HG02938 (cell line): ENCODE measurements around the gene NSMF.

Experiments used
- ATAC-seq: cut with Tn5 transposase; IDR thresholded peaks from one replicate; pipeline ENCODE4 v1.9.1; 2021; ENCODE audit warnings: mild to moderate bottlenecking, moderate library complexity; ENCODE audit not compliant: unreplicated experiment

The NSMF gene

DNA sequence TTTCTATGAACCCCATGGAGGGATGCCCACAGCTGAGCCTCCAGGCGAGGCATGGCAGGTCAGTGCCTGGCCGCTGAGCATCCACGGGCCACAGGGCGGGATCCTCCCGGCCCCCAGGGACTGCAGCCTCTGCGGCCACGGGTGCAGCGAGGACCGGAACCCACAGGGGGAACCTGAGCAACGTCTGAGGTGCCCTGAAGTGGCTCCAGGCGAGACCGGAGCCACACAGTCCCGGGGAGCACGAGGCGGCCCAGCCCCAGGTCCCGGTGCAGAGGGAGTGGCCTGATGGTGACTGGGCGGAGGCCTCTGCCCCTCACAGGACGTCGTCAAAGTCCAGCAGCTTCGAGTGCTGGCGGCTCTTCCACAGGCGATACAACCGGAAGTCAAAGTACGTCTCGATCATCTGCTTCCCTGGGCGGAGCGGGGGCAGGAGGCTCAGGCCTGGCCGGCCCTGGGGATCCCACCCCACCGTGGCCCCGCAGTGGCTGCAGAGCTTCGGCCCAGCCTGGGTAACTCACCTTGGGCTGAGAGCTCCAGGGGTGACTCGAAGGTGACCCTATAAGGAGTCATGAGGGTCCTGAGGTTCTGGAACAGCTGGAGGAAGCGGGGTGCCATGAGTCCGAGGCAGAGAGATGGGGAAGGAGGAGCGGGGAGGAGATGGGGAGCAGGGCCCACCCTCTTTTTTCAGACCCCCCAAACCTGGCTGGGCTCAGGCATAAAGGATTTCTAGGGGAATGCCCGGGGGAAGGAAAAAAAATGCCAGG is 9.9 kb downstream of the NSMF start:
- no peak for ATAC-seq

DNA sequence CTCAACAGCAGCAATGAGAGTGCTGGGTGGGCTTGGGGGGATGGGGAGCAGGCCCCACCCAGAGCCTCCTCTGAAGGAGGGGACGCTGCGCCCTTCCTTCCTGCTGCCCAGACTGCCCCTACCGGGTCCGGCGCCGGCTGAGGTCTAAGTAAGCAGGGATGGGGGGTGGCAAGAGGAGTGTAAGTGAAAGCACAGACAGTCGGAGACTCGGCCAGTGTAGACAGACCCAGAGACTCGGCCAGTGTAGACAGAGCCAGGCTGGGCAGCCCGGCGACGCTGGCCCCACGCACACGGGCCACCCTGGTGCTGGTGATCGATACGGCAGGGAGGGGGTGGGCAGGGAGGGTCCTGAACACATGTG is 10.6 kb downstream of the NSMF start:
- no peak for ATAC-seq

DNA sequence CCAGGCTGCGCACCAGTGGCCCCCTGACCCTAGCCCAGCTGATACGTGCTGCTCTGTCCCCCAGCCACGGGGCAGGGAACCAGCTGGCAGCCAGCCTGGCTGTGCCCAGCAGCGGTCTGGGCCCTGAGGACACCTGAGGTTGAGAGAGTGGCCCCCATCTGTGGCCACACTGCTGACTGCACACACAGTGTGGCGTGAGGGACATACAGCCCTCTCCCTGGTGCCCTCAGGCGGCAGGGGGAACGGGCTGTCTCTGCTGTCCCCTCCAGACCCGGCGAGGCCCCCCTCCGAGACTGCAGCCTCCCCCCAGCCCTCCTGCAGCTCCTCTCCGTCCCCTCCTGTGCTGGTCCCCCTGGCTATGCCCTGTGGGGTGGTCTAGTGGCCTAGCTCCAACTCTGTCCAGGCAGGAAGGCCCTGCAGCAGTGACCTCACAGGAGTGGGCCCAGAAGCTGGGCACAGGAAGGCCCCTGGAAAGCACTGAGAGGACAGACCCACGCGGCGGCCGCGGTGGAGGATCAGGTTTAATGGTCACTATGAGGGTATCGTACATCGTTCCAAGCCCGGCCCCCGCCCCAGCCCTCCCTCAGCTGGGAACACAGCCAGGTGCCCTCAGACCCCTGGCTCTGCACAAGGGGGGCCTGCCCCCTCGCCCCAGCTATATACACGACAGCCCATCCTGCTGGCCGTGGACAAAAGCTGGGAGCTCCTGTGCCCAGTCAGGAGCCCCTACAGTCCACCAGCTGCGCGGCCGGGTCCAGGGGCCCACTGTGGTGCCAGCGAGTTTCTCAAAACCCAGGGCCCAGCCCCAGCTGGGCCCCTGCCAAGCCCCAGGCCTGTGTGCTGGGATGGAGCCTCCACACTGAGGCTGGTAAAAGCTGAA is 11.2 kb downstream of the NSMF start:
- no peak for ATAC-seq

DNA sequence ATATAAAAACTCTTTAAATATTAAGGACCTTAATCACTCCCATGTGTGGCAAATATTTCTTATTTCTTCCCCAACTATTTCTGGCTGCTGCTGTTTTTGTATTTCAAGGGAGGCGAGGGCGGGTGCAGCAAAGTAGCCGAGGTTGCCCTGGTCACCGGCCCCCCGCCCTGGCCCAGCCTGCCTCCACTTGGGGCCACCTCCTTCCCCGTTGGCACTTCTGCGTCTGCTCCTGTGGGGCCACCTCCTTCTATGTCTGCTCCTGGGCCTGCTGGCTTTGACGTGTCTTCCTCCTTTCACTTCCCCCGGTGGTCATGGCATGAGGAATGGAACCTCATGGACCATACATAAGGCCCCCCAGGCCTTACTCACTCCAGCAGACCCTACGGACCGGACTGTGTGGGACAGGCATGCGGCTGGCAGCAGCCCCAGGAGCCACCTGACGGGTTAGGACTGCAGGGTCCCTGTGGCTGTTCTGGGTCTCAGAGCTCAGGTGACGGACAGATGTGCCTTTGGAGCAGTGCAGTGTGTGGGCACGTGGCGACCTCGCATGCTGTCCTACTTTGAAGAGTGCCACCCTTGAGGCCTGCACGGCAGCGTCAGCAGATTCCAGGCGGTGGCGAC is 12.2 kb downstream of the NSMF start:
- no peak for ATAC-seq

DNA sequence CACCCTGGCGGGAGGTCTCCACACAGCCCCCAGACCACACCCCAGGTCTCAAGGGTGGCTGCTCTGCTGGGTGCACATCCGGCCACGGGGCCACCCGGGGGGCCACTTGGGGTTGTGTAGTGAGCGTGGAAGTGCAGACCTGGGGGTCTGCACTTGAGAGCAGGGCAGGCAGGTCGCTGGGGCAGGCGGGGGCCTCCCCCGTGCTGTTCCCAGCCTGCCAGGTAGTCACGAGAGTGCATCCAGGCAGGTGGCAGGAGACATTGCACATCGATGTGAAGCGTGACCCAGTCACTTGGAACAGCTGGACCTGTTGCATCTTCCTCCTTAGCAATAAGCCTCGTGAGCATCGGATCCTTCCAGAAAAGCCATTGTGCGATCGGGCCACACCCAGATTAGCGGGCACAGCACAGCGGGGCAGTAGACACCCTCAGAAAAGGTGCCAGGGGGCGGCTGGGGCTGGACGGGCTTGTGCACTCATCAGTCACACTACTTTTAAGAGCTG is 13.2 kb downstream of the NSMF start:
- no peak for ATAC-seq

DNA sequence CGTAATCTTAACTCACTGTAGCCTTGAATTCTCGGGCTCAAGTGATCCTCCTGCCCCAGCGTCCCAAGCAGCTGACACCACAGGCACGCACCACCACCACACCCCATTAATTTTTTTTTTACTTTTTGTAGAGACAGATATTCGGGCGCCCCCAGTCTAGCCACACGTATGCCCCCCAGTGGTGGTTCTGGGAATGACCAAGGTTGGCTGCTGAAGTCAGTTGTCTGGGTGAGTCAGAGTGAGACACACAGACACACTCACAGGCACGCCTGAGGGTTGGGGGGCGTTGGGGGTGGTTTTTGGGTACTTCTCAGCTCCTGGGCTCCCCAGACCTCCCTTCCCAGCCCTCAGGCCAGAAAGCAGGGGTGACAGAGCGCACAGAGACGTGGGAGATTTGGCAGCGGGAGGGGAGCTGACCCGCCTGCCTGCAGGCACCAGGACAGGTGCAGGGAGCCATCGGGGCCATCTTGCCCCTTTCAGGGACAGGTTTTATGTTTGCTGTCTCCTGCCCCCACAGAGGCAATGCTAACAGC is 13.8 kb downstream of the NSMF start:
- no peak for ATAC-seq

DNA sequence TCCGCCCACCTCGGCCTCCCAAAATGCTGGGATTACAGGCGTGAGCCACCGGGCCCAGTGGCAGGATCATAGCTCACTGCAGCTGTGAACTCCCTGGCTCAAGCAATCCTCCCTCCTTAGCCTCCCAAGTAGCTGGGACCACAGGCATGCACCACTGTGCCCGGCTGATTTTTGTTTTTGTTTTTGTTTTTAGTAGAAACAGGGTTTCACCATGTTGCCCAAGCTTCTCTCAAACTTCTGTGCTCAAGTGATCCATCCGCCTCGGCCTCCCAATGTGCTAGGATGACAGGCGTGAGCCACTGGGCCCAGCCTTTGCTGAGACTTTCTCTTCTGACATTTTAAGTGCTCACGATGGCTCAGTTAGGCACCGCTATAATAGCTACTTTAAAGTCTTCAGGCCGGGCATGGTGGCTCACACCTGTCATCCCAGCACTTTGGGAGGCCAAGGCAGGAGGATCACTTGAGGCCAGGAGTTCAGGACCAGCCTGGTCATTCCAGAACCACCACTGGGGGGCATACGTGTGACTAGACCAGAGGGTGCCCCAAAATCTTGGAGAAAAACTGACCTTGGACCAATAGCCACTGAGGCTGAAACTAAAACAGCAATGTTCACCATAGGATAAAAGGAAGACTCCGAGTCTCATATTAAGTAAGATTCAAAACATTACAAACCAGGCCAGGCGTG is 14.9 kb downstream of the NSMF start:
- ATAC-seq, result no peak

DNA sequence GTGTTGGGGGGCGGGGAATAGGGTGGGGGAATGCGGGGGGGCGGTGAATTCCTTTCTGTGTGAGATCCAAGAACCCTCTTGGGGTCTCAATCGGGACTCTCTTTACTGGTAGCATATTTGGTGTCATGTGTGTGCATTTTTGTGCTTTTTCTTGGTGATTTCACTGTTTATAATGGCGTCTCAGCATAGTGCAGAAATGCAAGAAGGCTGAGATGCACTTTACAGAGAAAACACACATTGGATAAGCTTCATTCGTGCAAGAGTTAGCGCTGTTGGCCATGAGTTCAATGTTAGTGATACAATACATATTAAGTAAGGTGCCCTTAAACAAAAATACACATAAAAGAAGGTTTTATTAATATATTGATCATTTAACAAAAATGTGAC is 17.2 kb downstream of the NSMF start:
- ATAC-seq, result no peak

DNA sequence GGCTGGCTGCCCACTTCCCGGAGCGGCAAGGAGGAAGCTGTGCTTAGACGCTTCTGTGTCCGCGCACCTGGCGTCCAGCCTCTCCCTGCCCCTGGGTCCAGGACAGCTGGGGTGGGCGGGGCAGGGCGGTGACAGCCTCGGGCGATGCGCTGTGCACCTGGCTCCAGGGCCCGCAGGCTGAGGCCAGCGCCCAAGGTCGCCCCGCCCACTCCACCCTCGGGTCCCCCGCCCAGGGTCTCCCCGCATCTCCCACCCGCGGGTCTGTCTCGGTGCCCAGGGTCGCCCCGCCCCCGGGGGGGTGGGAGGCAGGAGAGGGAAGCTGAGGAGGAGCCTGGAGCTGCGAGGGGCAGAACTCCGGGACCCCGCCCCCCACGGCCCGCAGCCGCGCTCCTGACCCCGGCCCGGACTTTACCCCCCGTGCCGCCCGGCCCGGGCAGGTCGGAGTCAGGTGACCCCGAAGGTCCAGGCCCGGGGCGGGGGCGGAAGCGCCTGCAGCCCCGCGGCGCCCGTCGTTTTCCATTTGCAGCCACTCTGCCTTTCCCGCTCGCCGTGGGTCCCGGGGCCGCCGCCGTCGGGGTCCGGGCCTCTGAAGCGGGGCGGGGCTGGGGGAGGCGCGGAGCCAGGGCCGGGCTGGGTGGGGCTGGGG is 17.7 kb downstream of the NSMF start, which contains the start of gene ENTPD8:
Gene ENTPD8, minus strand, starts transcription at position 69 of the 646 bp plus-strand sequence. CDS start 3,072 bp downstream, outside the sequence.
- ATAC-seq, result no peak

DNA sequence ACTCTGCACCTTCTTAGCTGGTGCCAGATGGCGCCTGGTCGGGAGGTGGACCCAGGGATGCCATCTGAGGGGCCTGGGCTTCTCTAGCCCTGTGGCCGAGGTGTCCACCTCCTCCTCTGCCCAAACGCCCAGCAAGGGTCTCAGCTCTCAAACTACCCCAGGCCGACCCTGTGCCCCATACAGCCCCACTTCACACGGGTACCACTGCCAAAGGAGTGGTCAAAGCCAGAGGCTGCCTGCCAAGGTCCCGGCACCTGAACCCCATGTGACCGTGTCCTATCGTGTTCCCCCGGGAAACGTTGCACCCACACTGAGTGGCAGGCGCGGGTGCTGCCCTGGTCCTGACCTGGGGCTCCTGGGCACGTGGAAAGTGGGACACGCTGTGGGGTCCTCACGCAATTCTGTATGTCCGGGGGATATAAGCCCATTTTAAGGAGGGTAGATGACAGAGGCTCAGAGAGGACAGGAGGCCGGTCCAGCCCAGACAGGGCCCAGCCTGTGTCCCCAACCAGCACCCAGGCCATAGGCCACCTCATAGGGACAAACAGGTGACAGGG is 19.9 kb downstream of the NSMF start:
- no peak for ATAC-seq

DNA sequence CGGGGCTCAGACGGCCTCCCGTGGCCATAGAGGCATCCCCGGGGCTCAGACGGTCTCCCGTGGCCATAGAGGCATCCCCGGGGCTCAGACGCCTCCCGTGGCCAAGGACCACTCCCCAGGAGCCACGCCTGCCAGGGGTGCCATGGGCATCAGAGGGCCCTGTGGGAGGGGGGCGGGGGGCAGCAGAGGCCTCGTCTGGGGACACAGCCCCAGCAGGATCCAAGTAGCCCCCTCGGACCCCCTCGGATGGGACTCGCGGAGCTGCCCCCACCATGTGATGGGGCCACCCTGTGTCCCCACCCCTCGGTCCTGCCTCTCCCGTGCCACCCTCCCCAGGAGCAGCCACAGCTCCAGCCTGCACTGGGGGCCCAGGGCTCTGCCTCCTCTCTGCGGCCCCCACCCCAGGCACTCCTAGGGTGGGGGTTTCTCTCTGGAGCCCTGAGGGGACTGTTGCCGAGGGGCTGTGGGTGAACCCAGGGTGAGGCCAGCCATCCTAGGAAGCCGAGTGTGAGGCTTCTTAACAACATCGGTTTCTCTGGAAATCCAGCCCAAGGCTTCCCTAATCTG is 20.5 kb downstream of the NSMF start:
- no peak for ATAC-seq

DNA sequence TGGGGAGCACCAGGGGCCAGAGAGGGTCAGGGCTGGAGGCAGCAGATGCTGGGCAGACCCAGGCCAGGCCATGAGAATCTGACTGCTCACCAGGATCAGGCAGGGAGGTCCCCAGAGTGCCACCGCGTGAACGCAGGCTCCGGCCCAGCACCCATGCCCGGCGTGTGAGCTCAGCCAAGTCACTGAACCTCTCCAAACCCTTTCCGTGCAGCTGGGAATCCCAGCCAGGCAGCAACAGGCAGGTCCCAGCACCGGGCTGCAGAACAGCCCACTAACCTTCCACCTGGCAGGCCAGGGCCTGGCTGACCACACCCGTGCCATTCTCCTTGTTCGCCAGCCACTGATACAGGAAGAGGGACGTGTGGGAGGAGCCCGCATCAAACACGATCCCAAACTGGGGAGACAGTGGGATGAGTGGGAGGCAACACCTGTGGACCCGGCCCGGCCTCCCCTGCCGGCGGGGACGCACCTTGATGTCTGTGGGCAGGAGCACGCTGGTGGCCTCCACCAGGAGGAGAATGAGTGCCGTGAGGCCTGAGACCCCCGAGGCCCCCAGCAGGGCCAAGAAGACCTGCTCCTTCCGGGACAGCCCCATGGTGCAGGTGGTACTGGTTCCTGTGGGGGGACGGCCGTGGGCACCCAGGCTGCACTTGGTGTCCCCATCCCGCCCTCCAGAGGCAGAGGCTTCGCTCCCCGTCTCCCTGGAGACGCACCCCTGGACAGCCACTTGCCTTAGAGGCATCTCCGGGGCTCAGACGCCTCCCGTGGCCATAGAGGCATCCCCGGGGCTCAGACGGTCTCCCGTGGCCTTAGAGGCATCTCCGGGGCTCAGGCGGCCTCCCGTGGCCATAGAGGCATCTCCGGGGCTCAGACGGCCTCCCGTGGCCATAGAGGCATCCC is 21.2 kb downstream of the NSMF start:
- no peak for ATAC-seq

DNA sequence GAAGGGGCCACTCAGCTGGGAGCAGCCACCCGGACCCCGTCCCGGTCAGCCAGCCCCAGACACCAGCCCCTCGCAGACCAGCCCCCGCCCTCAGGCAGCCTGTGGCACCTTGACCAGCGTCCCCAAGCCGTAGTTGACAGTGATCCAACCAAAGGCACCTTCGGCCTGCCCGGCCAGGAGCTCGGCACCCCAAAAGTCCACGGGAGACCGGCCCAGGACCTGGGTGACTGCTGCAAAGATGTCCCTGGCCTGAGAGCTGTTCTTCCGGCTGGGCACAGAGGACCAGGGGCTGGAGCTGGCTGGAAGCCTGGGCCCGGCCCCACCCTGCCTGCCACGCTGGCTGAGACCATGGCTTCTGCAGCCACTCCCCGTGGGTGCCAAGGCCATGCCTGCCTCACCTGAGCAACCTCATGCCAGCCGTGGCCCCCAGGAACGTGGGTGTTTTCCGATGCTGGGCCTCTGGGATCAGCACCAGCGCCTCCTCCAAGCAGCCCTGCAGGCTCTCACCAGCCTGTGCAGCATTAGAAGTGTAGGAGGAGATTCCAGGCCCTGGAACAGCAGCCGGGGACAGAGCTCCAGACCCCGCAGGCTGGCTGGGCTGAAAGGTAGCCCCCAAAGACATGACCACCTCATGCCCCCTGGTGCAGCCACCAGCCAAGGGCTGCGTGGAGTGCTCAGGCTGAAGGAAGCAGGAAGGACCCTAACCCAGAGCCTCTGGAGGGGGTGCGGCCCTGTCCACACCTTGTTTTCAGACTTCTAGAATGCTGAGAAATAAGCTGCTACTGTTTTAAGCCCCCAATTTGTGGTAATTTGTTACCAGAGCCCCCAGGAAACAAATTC is 22.2 kb downstream of the NSMF start:
- ATAC-seq, result no peak

DNA sequence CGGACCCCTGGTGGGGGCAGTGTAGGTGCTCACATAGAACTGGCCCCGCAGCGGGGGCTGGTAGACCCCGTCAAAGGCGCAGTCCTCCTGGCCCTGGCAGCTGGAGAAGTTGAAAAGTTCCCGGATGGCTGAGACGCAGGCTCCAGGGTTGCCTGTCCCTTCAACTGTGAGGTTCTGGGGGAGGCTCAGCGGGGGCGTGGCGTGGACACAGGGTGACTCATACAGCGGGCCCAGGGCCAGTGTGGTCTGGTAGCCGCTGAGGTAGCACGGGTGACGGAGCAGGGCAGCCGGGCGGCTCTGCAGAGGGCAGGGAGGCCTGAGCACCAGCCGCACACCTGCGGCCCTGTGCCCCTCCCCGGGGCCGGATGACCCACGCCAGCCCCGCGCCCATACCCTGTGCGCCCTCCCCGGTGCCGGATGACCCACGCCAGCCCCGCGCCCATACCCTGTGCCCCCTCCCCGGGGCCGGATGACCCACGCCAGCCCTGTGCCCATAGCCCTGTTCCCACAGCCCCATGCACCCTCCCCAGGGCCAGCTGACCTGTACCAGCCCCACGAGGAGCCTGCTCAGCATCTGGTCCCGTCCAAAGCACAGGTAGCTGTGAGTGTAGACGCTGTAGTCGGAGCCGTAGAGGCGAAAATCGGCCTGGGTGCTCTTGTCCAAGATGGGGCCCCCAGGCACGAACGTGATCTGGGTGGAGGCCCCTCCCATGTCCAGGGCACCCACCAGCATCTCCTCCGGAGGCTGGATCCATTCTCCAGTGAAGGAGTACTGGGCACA is 23.0 kb downstream of the NSMF start:
- no peak for ATAC-seq

DNA sequence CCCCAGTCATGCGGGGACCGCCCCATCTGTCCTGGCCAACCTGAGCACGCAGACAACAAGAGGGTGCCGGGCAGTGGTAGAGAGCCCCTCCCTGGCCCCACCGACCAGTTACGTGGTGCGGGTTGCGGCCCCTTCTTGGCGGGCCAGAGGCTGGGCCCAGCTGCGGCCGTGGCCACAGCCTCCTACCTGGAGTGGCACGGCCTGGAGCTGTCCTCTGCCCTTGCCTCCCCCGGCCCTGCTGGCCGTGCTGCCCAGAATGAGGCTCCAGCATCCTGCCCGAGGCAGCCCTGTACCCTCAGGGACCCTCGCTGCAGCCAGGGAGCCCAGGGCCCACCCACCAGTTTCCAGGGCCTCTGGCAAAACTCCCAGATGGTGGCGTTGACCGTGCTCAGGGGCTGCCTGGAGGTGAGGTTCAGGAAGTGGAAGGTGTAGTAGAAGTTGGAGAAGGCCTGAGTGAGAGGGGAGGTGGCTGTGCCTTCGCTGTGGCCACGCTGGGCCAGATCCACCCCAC is 23.7 kb downstream of the NSMF start:
- no peak for ATAC-seq

DNA sequence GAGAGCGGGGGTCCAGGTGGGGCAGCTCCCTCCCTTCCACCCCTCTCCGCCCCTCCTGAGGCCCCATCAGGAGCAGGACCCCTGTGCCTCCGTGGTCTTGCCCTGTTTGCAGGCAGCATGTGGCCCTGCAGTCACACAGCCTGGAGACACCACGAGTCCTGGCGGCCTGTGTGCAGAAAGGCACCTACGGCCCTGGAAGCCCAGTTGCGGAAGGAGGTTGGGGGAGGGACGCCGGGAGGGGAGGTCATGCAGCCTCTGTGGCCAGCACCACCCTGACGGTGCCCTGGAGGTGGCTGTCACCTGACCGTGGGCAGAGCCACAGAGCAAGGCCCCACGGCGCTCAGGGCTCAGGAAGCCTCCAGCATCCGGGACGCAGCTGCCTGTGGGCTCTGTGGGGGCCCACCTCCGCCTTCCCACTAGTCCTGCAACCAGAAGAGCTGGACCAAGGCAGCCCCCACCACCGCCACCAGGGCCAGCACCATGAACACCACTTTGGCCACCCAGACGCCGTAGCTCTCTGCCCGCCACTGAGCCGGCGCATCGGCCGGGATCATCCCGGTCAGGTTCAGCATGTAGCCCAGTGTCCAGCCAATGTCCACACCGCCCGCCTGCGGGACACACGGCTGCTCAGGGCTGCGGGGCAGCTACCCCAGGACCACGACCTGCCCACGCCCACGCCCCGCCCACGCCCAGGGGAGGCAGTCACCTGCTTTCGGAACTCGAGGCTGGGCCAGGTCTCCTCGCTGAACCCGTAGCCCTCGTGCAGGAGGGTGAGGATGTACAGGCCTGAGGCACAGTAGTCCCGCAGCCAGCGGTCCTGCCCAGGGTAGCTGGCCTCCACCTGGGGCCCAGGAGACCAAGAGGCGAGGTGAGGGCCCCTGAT is 24.4 kb downstream of the NSMF start:
- no peak for ATAC-seq
